Measurements from ENCODE around the gene GPX6. TPM values are rescaled to one million over a fixed set of nuclear protein-coding genes. Genes with fewer than 3 reads are reported as not detected.

The GPX6 gene
- total and polyA plus RNA-seq, 2 donors (not counting 3 experiments of a cell fraction or from before 2014, with no cell fraction given): not detected

- POLR2A ChIA-PET: no interaction called here
- intact Hi-C loops (cut with micrococcal nuclease) (no loop called here), dilution Hi-C loops (cut with MboI; ENCODE audit: extremely low pct_ligation_motif_present, low sequenced_read_pairs) (no loop called here)
- DNase-seq (ENCODE audit: low read depth, low spot score) (no peak), FAIRE-seq (no peak)
- CTCF ChIA-PET: no interaction called here
- Histone ChIP-seq H3K4me1 (ENCODE audit: control insufficient read depth, extremely low read depth, insufficient read depth, low read length) (peaks cover 2% of the 10 kb centered on the region), H3K4me2 (ENCODE audit: insufficient read depth, low read length) (no peak overlapping the region), H3K9ac (replicated peaks; ENCODE audit: extremely low read depth, insufficient read depth, low read length) (no peak overlapping the region), H3K9me3 (replicated peaks; ENCODE audit: control insufficient read depth, insufficient read depth, low read length) (no peaks in the 10 kb centered on the region), H2AFZ (ENCODE audit: low read depth, low read length) (no peak overlapping the region), H3K9me1 (replicated peaks; ENCODE audit: control insufficient read depth, extremely low read depth, insufficient read depth, low read length) (no peaks in the 10 kb centered on the region), H3K79me2 (ENCODE audit: control insufficient read depth, insufficient read depth, low read length) (no peaks in the 10 kb centered on the region), H4K20me1 (replicated peaks; ENCODE audit: control insufficient read depth, extremely low read depth, insufficient read depth, low read length) (no peaks in the 10 kb centered on the region), H3K4me3 (replicated peaks in 1 of 3; ENCODE audit: insufficient read depth in 1 of 3, low read depth in 1 of 3, low read length in 3 of 3) (no peak overlapping the region), H3K36me3 (ENCODE audit: control insufficient read depth in 2 of 2, extremely low read depth in 1 of 2, insufficient read depth in 2 of 2, low read length in 2 of 2) (no peaks in the 10 kb centered on the region), H3K27ac (ENCODE audit: insufficient read depth, low read depth, low read length) (no peak overlapping the region), H3K27me3 (ENCODE audit: control insufficient read depth in 2 of 2, insufficient read depth in 2 of 2, low read length in 2 of 2) (peaks cover 0 to 2% of the 10 kb centered on the region in 2 experiments)
- BruUV-seq (replicated peaks): no TSS peak
- TF ChIP-seq EZH2 (IDR thresholded peaks at IDR 0.05; ENCODE audit: borderline replicate concordance, low read depth, low read length, severe bottlenecking) (no peak), MAX (IDR thresholded peaks at IDR 0.05; ENCODE audit: insufficient read depth, insufficient read length) (no peak), MYC (IDR thresholded peaks at IDR 0.05; ENCODE audit: low read depth, low read length) (no peak), GATA2 (IDR thresholded peaks at IDR 0.05; ENCODE audit: insufficient read depth, insufficient read length, low read depth, low read length) (no peak), POLR2AphosphoS5 (IDR thresholded peaks at IDR 0.05; ENCODE audit: insufficient read depth, low read depth, low read length) (no peak), FOS (IDR thresholded peaks at IDR 0.05; ENCODE audit: borderline replicate concordance, insufficient read depth, low read length) (no peak), POLR2A (IDR thresholded peaks at IDR 0.05; ENCODE audit: low read depth, low read length) (no peak), JUN (IDR thresholded peaks at IDR 0.05; ENCODE audit: borderline replicate concordance, insufficient read depth, insufficient read length, low read depth) (no peak), CTCF (IDR thresholded peaks at IDR 0.05; ENCODE audit: extremely low read depth in 1 of 2, insufficient read depth in 1 of 2, low read depth in 1 of 2, low read length in 2 of 2) (no peak)
These were observed 18.7 kb upstream of the GPX6 start for GRCh38 chr6:28534306-28534705.

Measured in endothelial cell of umbilical vein (primary cell).